HepG2 (cell line): ENCODE data around the gene ERO1A. TPM values are rescaled to one million over a fixed set of nuclear protein-coding genes. Genes with fewer than 3 reads are reported as not detected.

Experiments used
- ATAC-seq: fragments of 200-7000 bp; cut with Tn5 transposase; 3 replicates; pipeline ENCODE4 v1.9.1; 2020; ENCODE audit warnings: mild to moderate bottlenecking, moderate library complexity
- BruUV-seq: library from RNA; stranded (reverse); fragments of 400-500 nt; replicated peaks from 2 replicates; lab custom pipeline; 2021; lab: Mats Ljungman, UMichigan
- CTCF ChIA-PET: fragments of 300-600 bp; formaldehyde crosslinking; extraction: SDS; loops from one replicate; lab custom pipeline; 2021; ENCODE audit warnings: low total read pairs, inconsistent platforms, low intra/inter-chr PET ratio; lab: Yijun Ruan, JAX
- POLR2A ChIA-PET: fragments of 350-600 bp; sonication (Branson Sonifier 250); formaldehyde crosslinking; loops from one replicate; lab custom pipeline; 2020; ENCODE audit warnings: antibody characterized with exemption, inconsistent platforms; lab: Yijun Ruan, JAX
- DNase-seq: peaks from one replicate; pipeline ENCODE4 v3.0.0-alpha.2; 2015; ENCODE audit warnings: low spot score
- FAIRE-seq: peaks from 3 replicates; lab custom pipeline; 2011; peaks lifted over from hg19 to GRCh38; lab: Jason Lieb, UNC
- H2AFZ ChIP-seq: one replicate; pipeline ENCODE4 v1.6.1; 2011; ENCODE audit warnings: low read length, inconsistent platforms
- H3K27ac ChIP-seq: fragments of 300-600 bp; 3 replicates; pipeline ENCODE4 v1.8.0; 2011; ENCODE audit warnings: mixed run types, mild to moderate bottlenecking, mixed read lengths, low read length, inconsistent platforms; ENCODE audit not compliant: insufficient read depth; ENCODE audit errors: extremely low read length
- H3K27me3 ChIP-seq, 2 experiments: fragments of 200-600 bp in 1 of 2; 2 replicates in 1 of 2; 3 replicates in 1 of 2; pipeline versions ENCODE4 v1.6.0 to v1.8.0; 2011; ENCODE audit warnings: low read length in 2 of 2, mild to moderate bottlenecking in 2 of 2, moderate library complexity in 2 of 2, inconsistent platforms in 1 of 2; ENCODE audit not compliant: insufficient read depth in 2 of 2, control insufficient read depth in 1 of 2
- H3K36me3 ChIP-seq, 2 experiments: fragments of 200-600 bp in 1 of 2; replicated peaks in 1 of 2; 2 replicates in 1 of 2; 3 replicates in 1 of 2; pipeline versions ENCODE4 v1.5.1 to v1.8.0; 2011; ENCODE audit warnings: low read length in 2 of 2, inconsistent platforms in 1 of 2; ENCODE audit not compliant: insufficient read depth in 2 of 2, control insufficient read depth in 1 of 2
- H3K4me1 ChIP-seq: 2 replicates; pipeline ENCODE4 v1.5.1; 2012; ENCODE audit warnings: low read length, inconsistent platforms; ENCODE audit not compliant: insufficient read depth
- H3K4me2 ChIP-seq: 2 replicates; pipeline ENCODE4 v1.6.0; 2011; ENCODE audit warnings: low read depth, low read length, inconsistent platforms
- H3K4me3 ChIP-seq, 3 experiments: fragments of 200-600 bp in 1 of 3; sonication (generic), shearing (Covaris generic) in 1 of 3; replicated peaks in 1 of 3; 2 replicates each; pipeline ENCODE4 v1.5.1; 2011 to 2016; ENCODE audit warnings: low read length in 3 of 3, inconsistent platforms in 2 of 3, low read depth in 2 of 3, mild to moderate bottlenecking in 2 of 3, control low read depth in 1 of 3, mixed read lengths in 1 of 3; ENCODE audit not compliant: insufficient read depth in 1 of 3
- H3K79me2 ChIP-seq: one replicate; pipeline ENCODE4 v1.6.1; 2011; ENCODE audit warnings: low read length, inconsistent platforms; ENCODE audit not compliant: insufficient read depth
- H3K9ac ChIP-seq: 2 replicates; pipeline ENCODE4 v1.6.0; 2011; ENCODE audit warnings: mild to moderate bottlenecking, low read depth, low read length, inconsistent platforms; ENCODE audit not compliant: insufficient read depth
- H3K9me3 ChIP-seq: 2 replicates; pipeline ENCODE4 v1.5.1; 2012; ENCODE audit warnings: mild to moderate bottlenecking, low read length
- H4K20me1 ChIP-seq: 2 replicates; pipeline ENCODE4 v1.6.0; 2011; ENCODE audit warnings: inconsistent platforms, mild to moderate bottlenecking, low read length, moderate library complexity; ENCODE audit not compliant: insufficient read depth
- ISX ChIP-seq: sonication (generic); formaldehyde crosslinking; conservative IDR thresholded peaks from 2 replicates; pipeline ENCODE4 v1.5.0; 2020; ENCODE audit warnings: missing genetic modification reagents
- MAX ChIP-seq: IDR thresholded peaks from 2 replicates; pipeline ENCODE4 v1.6.1; 2012; ENCODE audit warnings: inconsistent platforms
- MTERF4 ChIP-seq: sonication (generic); formaldehyde crosslinking; IDR thresholded peaks from 2 replicates; pipeline ENCODE4 v1.8.0; 2023; ENCODE audit warnings: mild to moderate bottlenecking, missing genetic modification reagents
- NCOA2 ChIP-seq: sonication (generic); formaldehyde crosslinking; IDR thresholded peaks from 2 replicates; pipeline ENCODE4 v1.8.0; 2022; ENCODE audit warnings: inconsistent platforms
- POGZ ChIP-seq: sonication (generic); formaldehyde crosslinking; IDR thresholded peaks from 2 replicates; pipeline ENCODE4 v1.4.0; 2020; ENCODE audit warnings: mild to moderate bottlenecking, missing genetic modification reagents
- POLR2G ChIP-seq: fragments of 200-400 bp; formaldehyde crosslinking; IDR thresholded peaks from 2 replicates; pipeline ENCODE4 v1.6.1; 2018; ENCODE audit warnings: mild to moderate bottlenecking, low read depth, low read length, moderate library complexity
- RBAK ChIP-seq: sonication (generic); formaldehyde crosslinking; IDR thresholded peaks from 2 replicates; pipeline ENCODE4 v1.5.1; 2020; ENCODE audit warnings: mild to moderate bottlenecking, missing genetic modification reagents
- SOX6 ChIP-seq, 2 experiments: fragments of 450-650 bp in 1 of 2; sonication (generic) in 1 of 2; formaldehyde crosslinking in 1 of 2; IDR thresholded peaks; 2 replicates each; pipeline versions ENCODE4 v1.4.0 to v1.6.1; 2017 to 2020; ENCODE audit warnings: antibody characterized with exemption in 1 of 2, mild to moderate bottlenecking in 1 of 2, missing genetic modification reagents in 1 of 2
- THAP9 ChIP-seq: sonication (generic); formaldehyde crosslinking; IDR thresholded peaks from 2 replicates; pipeline ENCODE4; 2020; ENCODE audit warnings: missing genetic modification reagents, mild to moderate bottlenecking, borderline replicate concordance
- ZFAT ChIP-seq: sonication (generic); formaldehyde crosslinking; conservative IDR thresholded peaks from 2 replicates; pipeline ENCODE4 v1.8.1; 2023; ENCODE audit warnings: missing genetic modification reagents, inconsistent platforms
- ZFP91 ChIP-seq: sonication (generic); formaldehyde crosslinking; IDR thresholded peaks from 2 replicates; pipeline ENCODE4 v1.9.0; 2022; ENCODE audit warnings: missing genetic modification reagents, mild to moderate bottlenecking, borderline replicate concordance
- ZNF207 ChIP-seq: fragments of 450-650 bp; IDR thresholded peaks from 2 replicates; pipeline ENCODE4 v1.6.1; 2016; ENCODE audit warnings: antibody characterized with exemption, borderline replicate concordance
- ZNF230 ChIP-seq: sonication (generic); formaldehyde crosslinking; IDR thresholded peaks from 2 replicates; pipeline ENCODE4 v1.4.0; 2020; ENCODE audit warnings: mild to moderate bottlenecking, missing genetic modification reagents
- ZNF383 ChIP-seq: sonication (generic); formaldehyde crosslinking; IDR thresholded peaks from 2 replicates; pipeline ENCODE4 v1.4.0; 2020; ENCODE audit warnings: missing genetic modification reagents, mild to moderate bottlenecking, borderline replicate concordance
- ZNF780A ChIP-seq: sonication (generic); formaldehyde crosslinking; IDR thresholded peaks from 2 replicates; pipeline ENCODE4 v1.8.0; 2022; ENCODE audit warnings: mild to moderate bottlenecking, missing genetic modification reagents, moderate library complexity
- ZSCAN31 ChIP-seq: sonication (generic); formaldehyde crosslinking; IDR thresholded peaks from 2 replicates; pipeline ENCODE4 v1.5.0; 2020; ENCODE audit warnings: low read depth, mild to moderate bottlenecking, missing genetic modification reagents
- WGBS: methylation state at CpG from one replicate; pipeline ENCODE4 v1.1.6; 2017; ENCODE audit warnings: low lambda C conversion rate; 5-methylcytosine and 5-hydroxymethylcytosine counted together
- in situ Hi-C: cut with HindIII; loops from 2 replicates; pipeline ENCODE4 v1.10.0; 2017; ENCODE audit warnings: low pct_unique_long_range_greater_than_20kb; ENCODE audit not compliant: extremely low pct_ligation_motif_present
- intact Hi-C: fragments of 100-400 bp; cut with micrococcal nuclease; formaldehyde crosslinking; loops from one replicate; pipeline ENCODE4 v1.10.0; 2022; ENCODE audit not compliant: unreplicated experiment
- polyA plus RNA-seq, 8 experiments: library from polyadenylated mRNA; depleted of rRNA in 3 of 8; stranded (reverse) in 7 of 8; unstranded in 1 of 8; fragments of >200 nt; fragmentation: Illumina TruSeq in 4 of 8; extraction: Trizol in 4 of 8; gene quantifications; 2 replicates each; pipeline versions ENCODE4 v1.2.1 to v1.2.3, GENCODE V29; 2011 to 2016; ENCODE audit warnings: low read depth in 4 of 8, missing spikeins in 1 of 8, mixed read lengths in 1 of 8; ENCODE audit not compliant: insufficient read depth in 1 of 8
- total RNA-seq, 5 experiments: library from RNA; depleted of rRNA; stranded (reverse); fragments of >200 nt; fragmentation: Illumina TruSeq; extraction: Trizol; gene quantifications; 2 replicates each; pipeline ENCODE4 v1.2.3, GENCODE V29; 2016; ENCODE audit warnings: low read depth in 1 of 5

The ERO1A gene
- total and polyA plus RNA-seq, 2 of the 13 experiments (the other 11 are each of a cell fraction or from before 2014, with no cell fraction given): 60.3 to 137 TPM

- no peaks in the 10 kb centered on the region for H3K9me3 ChIP-seq
- H3K9ac ChIP-seq: peak within 1 kb of the TSS; percentile 89
- intact Hi-C loops (loop anchor here (5.0 kb wide), 1 partner anchor 155 kb away; the partner anchor contains the start of genes GPR137C and TXNDC16), in situ Hi-C loops (no loop called here)
- peaks cover 0 to 26% of the 10 kb centered on the region in 2 experiments; a peak in 4 of 5 replicates for H3K36me3 ChIP-seq
- peak; percentile 89 for DNase-seq
- H4K20me1 ChIP-seq: no peaks in the 10 kb centered on the region; the same call in 1 of the 2 replicates
- WGBS: under 1% methylated on average over 27 of the region's 43 CpGs
- no peaks in the 10 kb centered on the region; a peak in 1 of 5 replicates for H3K27me3 ChIP-seq
- POLR2A ChIA-PET: interaction anchor here (0.5 to 2.8 kb wide), 14 partner anchors 9 to 84 kb away, joined by 3 to 26 read pairs (median 4); partner anchors contain the start of genes ERO1A, GNPNAT1 and STYX
- H3K27ac ChIP-seq: peak within 1 kb of the TSS; percentile 99
- FAIRE-seq: peak; percentile 51
- H2AFZ ChIP-seq: peak within 1 kb of the TSS; percentile 85
- CTCF ChIA-PET: no interaction called here
- BruUV-seq: no TSS peak
- peak within 1 kb of the TSS; percentile 85 to 94 (median 87) for H3K4me3 ChIP-seq
- ATAC-seq: peak; percentile 98
- H3K79me2 ChIP-seq: peaks cover 46% of the 10 kb centered on the region
- H3K4me2 ChIP-seq: peak within 1 kb of the TSS; percentile 84
- peaks cover 44% of the 10 kb centered on the region for H3K4me1 ChIP-seq
- TF ChIP-seq MAX (peak; percentile 78), ZNF383 (CRISPR knock-in tag) (no peak), ZNF780A (CRISPR knock-in tag) (0 out of 2 replicates have a peak, but pooled peaks have one; percentile 51), POGZ (CRISPR knock-in tag) (peak; percentile 61), ZNF230 (CRISPR knock-in tag) (peak; percentile 41; the same call in 1 of the 2 replicates), ZSCAN31 (CRISPR knock-in tag) (peak; percentile 84; the same call in 1 of the 2 replicates), MTERF4 (0 out of 2 replicates have a peak, but pooled peaks have one; percentile 22), SOX6 (IDR thresholded peaks at IDR 0.05) (no peak), SOX6 (CRISPR knock-in tag; IDR thresholded peaks at IDR 0.05) (peak; percentile 67), THAP9 (peak; percentile 48; the same call in 1 of the 2 replicates), ZNF207 (no peak), ISX (no peak), ZFAT (CRISPR knock-in tag) (no peak), NCOA2 (CRISPR knock-in tag) (peak; percentile 54; the same call in 1 of the 2 replicates), ZFP91 (peak; percentile 56; the same call in 1 of the 2 replicates), RBAK (CRISPR knock-in tag) (0 out of 2 replicates have a peak, but pooled peaks have one; percentile 59), POLR2G (peak; percentile 96)
Observed at GRCh38 chr14:52706724-52707706, 11.7 kb upstream of the ERO1A start, which contains the start of gene PSMC6. Gene PSMC6, plus strand, starts transcription at chr14:52707200. Its CDS starts 20 bp downstream, at chr14:52707220.
